ENCODE results near the gene FER1L5.

Gene FER1L5

GRCh38 chr2:96699621-96700020 lies 57.1 kb downstream of the FER1L5 start:
- no peak for DNase-seq

- no peak for DNase-seq
These were observed 57.5 kb downstream of the FER1L5 start for GRCh38 chr2:96700086-96700485.

- no peak for DNase-seq
These were observed 59.1 kb downstream of the FER1L5 start for GRCh38 chr2:96701636-96702035.

- DNase-seq, result no peak
These were observed 59.7 kb downstream of the FER1L5 start for GRCh38 chr2:96702098-96702785.

GRCh38 chr2:96703021-96703751 lies 60.6 kb downstream of the FER1L5 start:
- DNase-seq, result no peak

- DNase-seq, result no peak
These were observed 68.4 kb downstream of the FER1L5 start for GRCh38 chr2:96710985-96711384.

- DNase-seq, result peak; percentile 18
These were observed 73.1 kb downstream of the FER1L5 start for GRCh38 chr2:96715658-96716057.

- DNase-seq, result no peak
These were observed 73.8 kb downstream of the FER1L5 start for GRCh38 chr2:96716388-96716787.

- DNase-seq, result no peak
These were observed 83.6 kb downstream of the FER1L5 start for GRCh38 chr2:96726131-96726530.

GRCh38 chr2:96727431-96727830 lies 84.9 kb downstream of the FER1L5 start:
- no peak for DNase-seq

GRCh38 chr2:96729748-96730147 lies 87.2 kb downstream of the FER1L5 start:
- DNase-seq, result no peak

GRCh38 chr2:96730212-96730611 lies 87.6 kb downstream of the FER1L5 start:
- no peak for DNase-seq

GRCh38 chr2:96733931-96734330 lies 91.4 kb downstream of the FER1L5 start:
- no peak for DNase-seq

GRCh38 chr2:96734880-96735583 lies 92.5 kb downstream of the FER1L5 start:
- DNase-seq, result no peak

GRCh38 chr2:96737251-96737650 lies 94.7 kb downstream of the FER1L5 start:
- DNase-seq, result no peak

- DNase-seq, result no peak
These were observed 95.3 kb downstream of the FER1L5 start for GRCh38 chr2:96737831-96738230.

- DNase-seq, result no peak
These were observed 96.6 kb downstream of the FER1L5 start for GRCh38 chr2:96739076-96739632.

GRCh38 chr2:96739633-96740428 lies 97.3 kb downstream of the FER1L5 start, which contains the start of gene LMAN2L:
Gene LMAN2L, minus strand, starts transcription at chr2:96740064. Its CDS starts 24 bp downstream, at chr2:96740040.
- DNase-seq, result peak; percentile 98

- no peak for DNase-seq
These were observed 104.6 kb downstream of the FER1L5 start for GRCh38 chr2:96747061-96747617.

- DNase-seq, result no peak
These were observed 109.2 kb downstream of the FER1L5 start for GRCh38 chr2:96751800-96752199.

- DNase-seq, result no peak
These were observed 111.2 kb downstream of the FER1L5 start for GRCh38 chr2:96753661-96754282.

GRCh38 chr2:96754317-96754716 lies 111.8 kb downstream of the FER1L5 start:
- no peak for DNase-seq
